ENCODE measurements around the gene ZC2HC1B. TPM values are rescaled to one million over a fixed set of nuclear protein-coding genes. Genes with fewer than 3 reads are reported as not detected.

The ZC2HC1B gene, protein sequence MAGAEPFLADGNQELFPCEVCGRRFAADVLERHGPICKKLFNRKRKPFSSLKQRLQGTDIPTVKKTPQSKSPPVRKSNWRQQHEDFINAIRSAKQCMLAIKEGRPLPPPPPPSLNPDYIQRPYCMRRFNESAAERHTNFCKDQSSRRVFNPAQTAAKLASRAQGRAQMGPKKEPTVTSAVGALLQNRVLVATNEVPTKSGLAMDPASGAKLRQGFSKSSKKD
- total RNA-seq (under 1 TPM in 1 of 9 donors, not detected in 8; 0.25 TPM), polyA plus RNA-seq (not detected)
- long read RNA-seq, donor 1: 0 reads
- long read RNA-seq, donor 2: 0 reads
- long read RNA-seq, donor 3: 0 reads

DNA sequence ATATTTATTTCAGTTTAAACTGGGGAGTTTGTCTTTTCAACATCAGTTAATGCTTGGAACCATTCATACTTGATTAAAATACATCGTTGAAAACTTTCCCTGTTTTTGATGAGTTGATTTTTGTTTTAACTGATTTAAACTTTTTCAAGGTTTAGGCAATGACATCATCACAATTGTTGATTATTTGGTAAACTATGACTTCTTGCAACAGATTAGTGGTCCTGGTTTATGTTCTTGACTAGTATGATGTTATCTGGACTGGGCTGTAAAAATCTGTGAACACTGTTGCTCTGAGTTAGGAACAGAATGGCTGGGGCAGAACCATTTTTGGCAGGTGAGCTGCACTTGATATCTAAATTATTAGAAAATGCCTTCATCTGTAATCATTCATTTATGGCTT lies at the start of gene ZC2HC1B:
Gene ZC2HC1B (plus strand): TSS at position 241 of the 400 bp plus-strand sequence. CDS start 66 bp downstream, at position 307.
- 90 to 94% (median 93%) methylated on average over 1 of the region's 1 CpG for WGBS, 4 donors
- DNase-seq: no peak
- Histone ChIP-seq H3K27me3 (no peaks in the 10 kb centered on the region), H3K27ac (no peak within 1 kb of the TSS), H3K9me3 (peaks cover 0 to 7% (median 0%) of the 10 kb centered on the region in 12 donors), H3K4me1 (no peaks in the 10 kb centered on the region), H3K36me3 (peaks cover 5 to 70% (median 69%) of the 10 kb centered on the region in 9 donors), H3K4me3 (no peak within 1 kb of the TSS)
- no peak for ATAC-seq
- TF ChIP-seq, protein P1, sequence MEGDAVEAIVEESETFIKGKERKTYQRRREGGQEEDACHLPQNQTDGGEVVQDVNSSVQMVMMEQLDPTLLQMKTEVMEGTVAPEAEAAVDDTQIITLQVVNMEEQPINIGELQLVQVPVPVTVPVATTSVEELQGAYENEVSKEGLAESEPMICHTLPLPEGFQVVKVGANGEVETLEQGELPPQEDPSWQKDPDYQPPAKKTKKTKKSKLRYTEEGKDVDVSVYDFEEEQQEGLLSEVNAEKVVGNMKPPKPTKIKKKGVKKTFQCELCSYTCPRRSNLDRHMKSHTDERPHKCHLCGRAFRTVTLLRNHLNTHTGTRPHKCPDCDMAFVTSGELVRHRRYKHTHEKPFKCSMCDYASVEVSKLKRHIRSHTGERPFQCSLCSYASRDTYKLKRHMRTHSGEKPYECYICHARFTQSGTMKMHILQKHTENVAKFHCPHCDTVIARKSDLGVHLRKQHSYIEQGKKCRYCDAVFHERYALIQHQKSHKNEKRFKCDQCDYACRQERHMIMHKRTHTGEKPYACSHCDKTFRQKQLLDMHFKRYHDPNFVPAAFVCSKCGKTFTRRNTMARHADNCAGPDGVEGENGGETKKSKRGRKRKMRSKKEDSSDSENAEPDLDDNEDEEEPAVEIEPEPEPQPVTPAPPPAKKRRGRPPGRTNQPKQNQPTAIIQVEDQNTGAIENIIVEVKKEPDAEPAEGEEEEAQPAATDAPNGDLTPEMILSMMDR (IDR thresholded peaks at IDR 0.05): no peak
- TF ChIP-seq POLR2A (IDR thresholded peaks at IDR 0.05): no peak
- intact Hi-C loops (cut with DNase I): no loop called here

GRCh38 chr6:143817621-143818020 lies 46.7 kb upstream of the ZC2HC1B start:
- TF ChIP-seq, protein P1 (IDR thresholded peaks at IDR 0.05): no peak
- no peak for TF ChIP-seq POLR2A (IDR thresholded peaks at IDR 0.05)
- H3K27me3 ChIP-seq: no peaks in the 10 kb centered on the region
- H3K27ac ChIP-seq: no peak overlapping the region
- H3K4me3 ChIP-seq: no peak overlapping the region
- no peak for ATAC-seq
- H3K4me1 ChIP-seq: peaks cover 0 to 5% (median 0%) of the 10 kb centered on the region in 12 donors
- no peak for DNase-seq
- peaks cover 0 to 55% (median 25%) of the 10 kb centered on the region in 9 donors for H3K36me3 ChIP-seq
- intact Hi-C loops (cut with DNase I): no loop called here
- H3K9me3 ChIP-seq: no peaks in the 10 kb centered on the region

DNA sequence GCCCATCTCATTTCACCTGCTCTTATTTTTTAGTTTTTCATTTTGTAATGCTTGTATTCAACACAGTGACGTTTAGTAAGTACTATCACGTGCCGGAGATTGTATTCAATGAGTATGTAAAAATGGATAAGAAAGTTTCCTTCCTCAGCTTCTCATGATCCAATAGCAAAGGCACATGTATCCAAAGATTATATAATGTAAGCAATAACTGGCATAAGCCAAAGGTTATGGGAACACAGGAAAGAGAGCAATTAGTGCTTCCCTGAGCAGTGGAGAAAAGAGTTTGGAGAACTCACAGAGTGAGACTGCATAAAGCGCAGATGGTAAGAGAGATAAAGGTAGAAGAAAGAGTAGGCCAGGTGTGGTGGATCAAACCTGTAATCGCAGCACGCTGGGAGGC lies 42.9 kb upstream of the ZC2HC1B start:
- ATAC-seq (no peak), DNase-seq (no peak)
- H3K9me3 ChIP-seq: no peaks in the 10 kb centered on the region
- H3K4me1 ChIP-seq: peaks cover 0 to 11% (median 0%) of the 10 kb centered on the region in 12 donors
- no peak overlapping the region for H3K27ac ChIP-seq
- WGBS, 4 donors: 78 to 94% (median 88%) methylated on average over 6 of the region's 6 CpGs
- peaks cover 0 to 60% (median 36%) of the 10 kb centered on the region in 9 donors for H3K36me3 ChIP-seq
- no peak for TF ChIP-seq POLR2A (IDR thresholded peaks at IDR 0.05)
- TF ChIP-seq, protein P1 (IDR thresholded peaks at IDR 0.05): no peak
- no peaks in the 10 kb centered on the region for H3K27me3 ChIP-seq
- no peak overlapping the region for H3K4me3 ChIP-seq
- intact Hi-C loops (cut with DNase I): no loop called here

DNA sequence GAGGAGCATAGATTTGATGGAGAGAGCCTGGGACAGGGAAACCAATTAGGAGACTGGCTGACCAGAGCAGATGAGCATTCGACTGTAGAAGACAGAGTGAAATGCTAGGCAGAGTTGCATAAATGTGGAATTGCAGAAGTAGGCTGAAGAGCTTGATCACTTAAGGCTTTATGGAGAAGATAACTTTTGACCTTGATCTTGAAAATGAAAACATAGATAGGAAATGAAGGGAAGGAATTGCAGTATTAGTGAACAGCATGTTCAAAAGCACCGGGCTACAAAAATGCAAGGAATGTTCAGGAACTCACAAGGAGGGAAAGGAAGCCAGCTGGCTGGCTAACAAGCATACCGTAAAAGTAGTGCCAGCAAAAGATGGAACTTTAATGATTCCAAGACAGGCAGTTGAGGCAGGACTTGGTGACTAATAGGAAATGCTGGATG lies 41.7 kb upstream of the ZC2HC1B start:
- peaks cover 0 to 11% (median 0%) of the 10 kb centered on the region in 12 donors for H3K4me1 ChIP-seq
- intact Hi-C loops (cut with DNase I): no loop called here
- 41 to 54% (median 52%) methylated on average over 3 of the region's 3 CpGs for WGBS, 4 donors
- no peak for TF ChIP-seq POLR2A (IDR thresholded peaks at IDR 0.05)
- TF ChIP-seq, protein P1 (IDR thresholded peaks at IDR 0.05): no peak
- H3K27me3 ChIP-seq: no peaks in the 10 kb centered on the region
- H3K36me3 ChIP-seq: peaks cover 0 to 62% (median 40%) of the 10 kb centered on the region in 9 donors
- DNase-seq (no peak), ATAC-seq (no peak)
- H3K27ac ChIP-seq: peak overlapping the region in 1 of 12 donors; percentile 47
- H3K4me3 ChIP-seq: no peak overlapping the region
- H3K9me3 ChIP-seq: no peaks in the 10 kb centered on the region
